NCI-H82 treated with DMSO at 0.1 percent for 48 hours (cell line): ENCODE measurements around the gene TXNDC15.
"Not testable (repeated sequence)": the region's sequence is repeated elsewhere in the genome, so short reads cannot be mapped to it uniquely, and the experiment has no call there.

Experiments
- DNase-seq: peaks from one replicate; lab custom pipeline; 2025; ENCODE audit not compliant: unreplicated experiment; lab: John Stamatoyannopoulos, UW

Gene TXNDC15, protein sequence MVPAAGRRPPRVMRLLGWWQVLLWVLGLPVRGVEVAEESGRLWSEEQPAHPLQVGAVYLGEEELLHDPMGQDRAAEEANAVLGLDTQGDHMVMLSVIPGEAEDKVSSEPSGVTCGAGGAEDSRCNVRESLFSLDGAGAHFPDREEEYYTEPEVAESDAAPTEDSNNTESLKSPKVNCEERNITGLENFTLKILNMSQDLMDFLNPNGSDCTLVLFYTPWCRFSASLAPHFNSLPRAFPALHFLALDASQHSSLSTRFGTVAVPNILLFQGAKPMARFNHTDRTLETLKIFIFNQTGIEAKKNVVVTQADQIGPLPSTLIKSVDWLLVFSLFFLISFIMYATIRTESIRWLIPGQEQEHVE

DNA sequence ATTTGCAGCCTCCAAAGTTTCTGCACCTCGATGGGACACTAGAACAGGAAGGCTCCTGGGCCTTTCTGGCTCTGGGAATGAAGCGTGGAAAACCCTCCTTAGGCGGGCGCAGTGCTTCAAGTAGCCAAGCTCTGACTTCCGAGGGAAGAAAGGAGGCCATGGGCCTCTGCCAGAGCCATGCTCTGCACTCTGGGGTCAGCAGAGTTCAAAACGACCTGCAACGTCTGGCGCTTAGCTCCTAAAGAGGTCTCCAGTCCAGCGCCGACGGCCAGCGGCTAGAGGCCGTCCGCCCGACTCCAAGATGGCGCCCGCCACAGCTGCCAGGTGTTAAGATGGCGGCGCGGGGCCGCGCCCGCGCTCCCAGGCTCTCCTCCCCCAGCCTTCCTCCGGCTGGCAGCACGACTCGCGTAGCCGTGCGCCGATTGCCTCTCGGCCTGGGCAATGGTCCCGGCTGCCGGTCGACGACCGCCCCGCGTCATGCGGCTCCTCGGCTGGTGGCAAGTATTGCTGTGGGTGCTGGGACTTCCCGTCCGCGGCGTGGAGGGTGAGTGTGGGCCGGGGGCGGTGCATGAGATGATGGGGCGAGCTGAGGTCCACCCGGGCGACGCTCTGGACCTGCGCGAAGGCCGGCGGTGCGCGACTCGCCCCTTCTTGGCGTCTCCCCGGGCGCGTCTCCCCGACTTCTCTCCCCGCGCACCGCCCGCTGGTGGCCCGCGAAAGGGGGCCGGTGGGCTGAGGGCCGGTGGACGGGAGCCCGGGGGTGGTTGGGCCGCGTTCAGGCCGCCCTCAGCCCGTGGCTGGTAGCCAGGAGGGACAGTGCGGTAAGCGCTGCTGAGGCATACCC lies at the start of gene TXNDC15:
Gene TXNDC15, plus strand, starts transcription at position 385 of the 844 bp plus-strand sequence. Its CDS starts 57 bp downstream, at position 442.
- peak; percentile 17 for DNase-seq

DNA sequence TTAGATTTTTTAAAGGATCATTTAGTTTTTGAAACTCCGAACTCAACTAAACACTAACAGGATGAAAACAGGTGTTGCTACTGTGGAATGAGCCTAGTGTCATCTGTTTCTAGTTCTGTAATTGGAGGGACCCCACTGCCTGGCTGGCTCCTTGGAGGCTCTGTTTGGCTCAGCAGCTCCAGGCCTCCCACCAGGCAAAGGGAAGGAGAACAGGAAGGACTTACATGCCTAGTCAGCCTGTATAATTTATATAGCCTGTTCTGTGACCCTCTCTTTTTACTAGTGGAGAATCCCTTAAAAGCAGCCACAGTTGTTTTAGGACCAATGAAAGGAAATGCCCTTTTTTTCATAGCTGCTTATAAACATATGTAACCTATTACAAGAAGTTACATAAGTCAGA lies 49.5 kb upstream of the TXNDC15 start:
- no peak for DNase-seq

DNA sequence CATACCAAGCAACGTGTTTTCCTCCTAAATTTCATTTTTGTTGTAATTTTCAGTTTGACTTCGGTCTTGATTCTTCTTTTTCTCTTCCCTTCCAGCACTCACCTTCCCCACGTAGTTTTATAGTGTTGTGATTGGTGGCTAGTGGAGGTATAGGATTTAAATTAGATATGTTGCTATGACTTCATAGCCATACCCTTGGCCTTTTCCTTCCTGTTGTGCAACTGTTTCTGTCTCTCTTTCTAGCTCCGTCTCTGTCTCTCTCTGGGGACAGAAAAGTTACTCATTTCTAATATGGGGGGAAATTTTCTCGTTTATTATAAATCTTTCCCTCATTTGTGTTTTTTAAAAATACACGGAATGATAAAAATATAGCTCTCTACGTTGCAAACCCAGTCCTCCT lies 49.0 kb upstream of the TXNDC15 start:
- DNase-seq: no peak

DNA sequence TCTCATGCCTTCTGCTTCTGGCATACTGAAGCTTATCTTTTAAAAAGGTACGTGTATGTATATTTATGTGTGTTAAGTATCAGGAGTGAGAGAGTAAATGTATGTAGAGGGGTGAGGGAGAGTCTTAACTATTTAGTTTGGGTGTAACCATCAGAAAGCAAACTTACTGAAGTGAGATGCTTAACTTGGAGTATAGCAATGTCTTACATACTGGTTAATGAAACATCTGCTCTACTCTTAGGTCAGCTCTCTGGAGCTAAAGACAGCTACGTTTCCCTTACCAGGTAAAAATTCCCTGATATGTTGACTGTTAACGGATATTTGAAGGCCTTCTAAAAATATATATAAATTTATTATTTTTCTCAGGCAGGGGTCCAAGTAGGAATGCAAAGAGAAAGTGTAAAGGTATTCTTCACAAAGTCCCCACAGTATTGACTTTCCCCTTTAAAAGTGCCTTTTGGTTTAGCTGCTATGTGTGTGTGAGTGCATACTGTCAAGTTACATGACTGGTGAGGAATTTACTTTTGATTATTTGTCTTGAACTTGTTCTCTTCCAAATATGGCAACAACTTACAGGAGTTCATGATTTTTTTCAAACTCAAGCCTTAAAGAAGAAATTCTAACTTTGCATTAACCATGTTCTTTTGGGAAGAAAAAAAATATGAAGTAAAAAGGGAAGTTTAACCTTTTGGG lies 40.7 kb upstream of the TXNDC15 start:
- no peak for DNase-seq

DNA sequence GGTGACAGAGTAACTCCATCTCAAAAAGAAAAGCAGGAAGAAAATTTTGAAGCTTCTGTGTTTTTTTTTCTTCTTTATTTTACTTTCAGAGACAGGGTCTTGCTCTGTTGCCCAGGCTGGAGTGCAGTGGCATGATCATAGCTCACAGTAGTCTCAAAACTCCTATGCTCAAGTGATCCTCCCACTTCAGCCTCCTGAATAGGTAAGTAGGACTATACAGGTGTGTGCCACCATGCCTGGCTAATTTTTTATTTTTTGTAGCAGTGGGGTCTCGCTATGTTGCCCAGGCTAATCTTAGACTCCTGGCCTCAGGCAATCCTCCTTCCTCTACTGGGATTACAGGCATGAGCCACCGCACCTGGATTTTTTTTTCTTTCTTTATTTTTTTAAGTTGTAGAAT lies 38.5 kb upstream of the TXNDC15 start:
- no peak for DNase-seq

DNA sequence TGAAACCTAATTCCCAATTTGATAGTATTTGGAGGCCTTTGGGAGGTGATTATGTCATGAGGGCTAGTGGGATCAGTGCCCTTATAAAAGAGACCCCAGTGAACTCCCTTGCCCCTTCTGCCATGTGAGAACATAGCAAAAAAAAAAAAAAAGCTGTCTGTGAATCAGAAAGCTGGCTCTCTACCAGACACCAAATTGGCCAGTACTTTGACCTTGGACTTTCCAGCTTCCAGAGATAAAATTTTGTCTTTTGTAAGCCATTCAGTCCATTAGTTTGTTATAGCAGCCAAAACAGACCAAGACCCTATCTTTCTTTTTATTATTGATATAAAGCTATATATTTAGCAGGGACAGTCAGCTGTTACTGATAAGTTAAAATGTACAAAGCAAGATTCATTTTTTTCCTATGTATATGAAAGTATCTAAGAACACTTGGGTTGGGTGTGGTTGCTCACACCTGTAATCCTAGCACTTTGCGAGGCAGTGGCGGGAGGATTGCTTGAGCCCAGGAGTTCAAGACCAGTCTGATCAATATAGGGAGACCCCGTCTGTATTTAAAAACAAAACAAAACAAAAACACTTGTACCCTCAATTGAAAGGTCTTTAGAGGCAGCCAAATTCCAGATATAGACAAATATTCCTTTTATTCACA lies 36.5 kb upstream of the TXNDC15 start:
- no peak for DNase-seq

DNA sequence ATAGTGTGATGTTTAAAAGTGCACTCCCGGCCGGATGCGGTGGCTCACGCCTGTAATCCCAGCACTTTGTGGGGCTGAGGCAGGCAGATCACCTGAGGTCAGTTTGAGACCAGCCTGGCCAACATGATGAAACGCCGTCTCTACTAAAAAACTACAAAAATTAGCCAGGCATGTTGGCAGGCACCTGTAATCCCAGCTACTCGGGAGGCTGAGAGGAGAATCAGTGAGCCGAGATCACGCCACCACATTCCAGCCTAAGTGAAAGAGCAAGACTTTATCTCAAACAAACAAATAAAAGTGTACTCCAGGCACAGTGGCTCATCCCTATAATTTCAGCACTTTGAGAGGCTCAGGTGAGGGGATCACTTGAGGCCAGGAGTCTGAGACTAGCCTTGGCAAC lies 35.8 kb upstream of the TXNDC15 start:
- not testable (repeated sequence) for DNase-seq

DNA sequence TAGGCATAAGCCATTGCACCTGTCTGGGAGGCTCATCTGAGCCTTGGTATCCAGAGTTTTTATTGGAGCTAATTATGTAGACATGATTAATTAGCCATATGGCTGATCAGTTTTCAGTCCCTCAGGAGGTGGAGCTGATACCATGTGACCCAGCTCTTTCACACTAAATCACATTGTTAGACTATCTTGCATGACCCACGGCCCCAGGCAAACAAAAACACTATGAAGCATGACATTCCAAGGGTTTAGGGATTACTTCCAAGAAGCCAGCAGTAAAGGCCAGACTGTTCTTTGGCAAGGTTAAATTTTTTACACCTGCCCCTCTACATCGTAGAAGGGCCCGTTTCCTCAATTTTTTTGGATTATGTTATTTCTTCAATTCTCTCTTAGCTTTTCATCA lies 33.4 kb upstream of the TXNDC15 start:
- DNase-seq: peak; percentile 11

DNA sequence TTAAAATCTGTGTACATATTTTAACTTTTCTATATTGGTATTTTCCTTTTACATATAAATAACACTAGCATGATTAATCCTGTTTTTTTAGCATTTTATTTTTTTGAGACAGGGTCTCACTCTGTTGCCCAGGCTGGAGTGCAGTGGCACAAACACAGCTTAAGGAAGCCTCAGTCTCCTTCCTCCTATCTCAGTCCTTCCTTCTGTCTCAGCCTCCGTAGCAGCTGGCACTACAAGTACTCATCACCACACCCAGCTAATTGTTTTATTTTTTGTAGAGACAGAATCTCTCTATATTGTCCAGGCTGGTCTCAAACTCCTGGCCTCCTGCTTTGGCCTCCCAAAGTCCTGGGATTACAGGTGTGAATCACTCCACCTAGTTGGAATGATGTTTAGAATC lies 29.9 kb upstream of the TXNDC15 start:
- DNase-seq: no peak

DNA sequence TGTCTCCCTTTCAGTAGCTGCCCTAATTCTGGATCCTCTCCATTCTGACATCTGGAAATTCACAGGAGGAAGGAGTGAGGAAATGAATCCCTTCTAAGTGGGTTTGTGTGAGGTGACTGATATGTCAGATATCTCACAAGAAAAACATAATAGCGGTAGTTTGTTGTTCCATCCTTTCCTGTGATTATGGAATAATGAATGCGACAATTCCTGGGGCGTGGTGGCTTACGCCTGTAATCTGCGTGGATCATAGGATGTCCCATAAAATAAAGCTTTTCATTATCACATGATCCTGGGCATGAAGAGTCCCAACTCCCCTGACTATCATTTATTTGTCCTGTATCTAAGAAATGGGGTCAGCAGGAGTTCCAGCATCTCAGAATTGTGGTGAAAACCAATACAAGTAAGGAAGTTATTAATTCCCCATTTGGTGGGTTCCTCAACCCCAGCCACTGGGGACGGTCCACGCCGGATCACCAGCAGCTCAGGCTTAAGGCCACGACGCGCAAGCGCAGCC lies 28.8 kb upstream of the TXNDC15 start:
- DNase-seq: no peak

DNA sequence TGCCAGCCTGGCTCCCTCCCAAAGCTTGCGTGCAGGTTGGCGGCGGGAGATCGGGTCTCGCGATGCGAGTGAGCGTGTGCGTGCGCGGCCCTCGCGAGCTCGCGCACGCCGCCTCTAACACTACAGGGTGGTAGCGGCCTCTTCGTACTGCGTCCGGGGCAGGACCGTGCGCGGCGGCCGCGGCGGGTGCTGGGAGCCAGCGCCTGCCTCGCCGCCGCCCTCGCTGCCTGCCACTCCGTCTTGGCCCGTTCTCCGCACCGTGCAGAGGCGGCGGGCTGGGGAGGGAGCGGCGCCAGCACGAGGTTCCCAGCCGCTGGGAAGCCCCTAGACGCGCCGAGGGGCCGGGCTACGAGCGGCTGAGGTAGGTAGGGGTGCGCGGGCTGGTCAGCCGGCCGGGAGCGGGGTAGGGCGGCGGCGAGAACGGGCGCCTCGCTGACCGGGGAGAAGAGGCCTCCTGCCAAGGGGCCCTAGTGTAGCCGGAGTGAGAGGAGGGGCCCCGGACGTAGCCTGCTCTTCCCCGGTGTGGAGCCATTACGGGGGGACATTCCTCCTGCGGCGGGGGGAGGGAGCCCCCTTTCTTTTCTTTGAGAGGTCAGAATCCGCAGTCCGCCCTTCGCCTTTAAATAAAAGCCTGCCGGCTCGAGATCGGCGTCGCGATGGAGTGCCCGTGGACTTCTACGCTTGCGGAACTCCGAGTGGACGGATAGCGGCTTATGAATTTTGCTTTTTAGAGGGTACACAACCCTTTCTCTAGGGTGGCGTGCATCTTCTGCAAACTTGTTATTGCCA lies 28.1 kb upstream of the TXNDC15 start, which contains the start of gene C5orf24:
Gene C5orf24, plus strand, starts transcription at position 117 of the 789 bp plus-strand sequence. CDS start 8,933 bp downstream, outside the sequence.
- peak; percentile 47 for DNase-seq

DNA sequence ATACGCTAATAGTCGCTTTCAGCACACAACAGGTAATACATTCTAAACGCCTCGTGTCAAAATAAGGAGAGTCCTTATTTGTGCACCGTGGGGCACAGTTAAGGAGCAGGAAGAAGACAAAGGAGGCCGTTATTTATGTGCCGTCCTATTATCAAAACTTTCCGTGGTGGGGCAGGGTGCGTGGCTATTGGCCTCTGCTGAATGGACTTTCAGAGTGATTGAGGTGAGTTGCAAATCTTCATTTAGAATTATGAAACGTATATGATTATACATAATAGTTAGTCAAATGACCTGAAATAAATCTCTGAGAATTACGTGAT lies 27.6 kb upstream of the TXNDC15 start:
- DNase-seq: no peak

DNA sequence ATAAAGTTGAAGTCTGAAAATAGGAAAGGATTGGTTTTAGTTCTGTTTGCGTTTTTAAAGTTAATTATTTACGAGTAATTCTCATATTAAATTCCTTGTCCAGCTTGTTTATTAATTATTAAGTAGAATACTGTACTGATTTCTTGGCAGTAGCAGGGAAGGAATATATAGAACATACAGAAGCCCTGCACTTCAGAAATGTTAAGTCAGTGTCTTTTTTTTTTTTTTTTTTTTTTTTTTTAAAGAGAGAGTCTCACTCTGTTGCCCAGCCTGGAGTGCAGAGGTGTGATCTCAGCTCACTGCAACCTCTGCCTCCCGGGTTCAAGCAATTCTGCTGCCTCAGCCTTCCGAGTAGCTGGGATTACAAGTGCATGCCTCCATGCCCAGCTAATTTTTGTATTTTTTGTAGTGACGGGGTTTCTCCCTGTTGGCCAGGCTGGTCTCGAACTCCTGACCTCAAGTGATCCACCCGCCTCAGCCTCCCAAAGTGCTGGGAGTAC lies 24.7 kb upstream of the TXNDC15 start:
- DNase-seq: not testable (repeated sequence)

DNA sequence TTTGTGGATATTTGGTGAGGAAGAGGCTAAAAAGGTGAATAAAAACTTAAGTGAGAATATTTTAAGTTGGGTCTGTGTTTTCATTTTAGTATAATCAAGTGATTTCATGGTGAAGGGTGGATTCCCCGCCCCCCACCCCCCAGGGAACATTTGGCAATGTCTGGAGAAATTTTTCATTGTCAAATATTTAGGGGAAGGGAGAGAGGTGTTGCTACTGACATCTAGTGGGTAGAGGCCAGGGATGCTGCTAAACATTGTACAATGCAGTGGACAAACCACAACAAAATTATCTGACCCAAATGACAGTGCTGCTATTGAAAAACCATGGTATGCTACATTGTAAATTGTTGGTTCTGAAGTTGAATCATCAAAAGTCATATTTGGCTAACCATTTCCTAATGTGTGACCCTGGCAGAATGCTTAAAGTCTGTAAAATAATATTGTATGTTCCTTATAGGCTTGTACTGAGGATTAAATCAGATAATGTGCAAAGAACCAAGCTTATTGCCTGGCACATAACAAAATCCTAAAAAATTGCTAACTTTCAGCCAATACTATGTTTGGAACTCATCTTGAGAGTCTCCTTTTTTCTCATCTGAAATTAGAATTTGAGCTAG lies 22.8 kb upstream of the TXNDC15 start:
- DNase-seq: no peak

DNA sequence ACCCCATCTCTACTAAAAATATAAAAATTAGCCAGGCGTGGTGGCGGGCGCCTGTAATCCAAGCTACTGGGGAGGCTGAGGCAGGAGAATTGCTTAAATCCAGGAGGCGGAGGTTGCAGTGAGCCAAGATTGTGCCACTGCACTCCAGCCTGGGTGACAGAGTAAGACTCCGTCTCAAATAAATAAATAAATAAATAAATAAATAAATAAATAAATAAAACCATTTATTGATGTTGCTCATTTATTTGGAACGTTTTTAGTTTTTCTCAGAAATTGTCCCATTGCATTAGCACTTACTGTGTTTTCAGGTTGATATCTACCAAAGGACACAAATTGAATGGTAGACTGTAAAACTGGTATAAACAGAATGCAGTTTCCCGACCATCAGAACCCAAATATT lies 17.7 kb upstream of the TXNDC15 start:
- not testable (repeated sequence) for DNase-seq

DNA sequence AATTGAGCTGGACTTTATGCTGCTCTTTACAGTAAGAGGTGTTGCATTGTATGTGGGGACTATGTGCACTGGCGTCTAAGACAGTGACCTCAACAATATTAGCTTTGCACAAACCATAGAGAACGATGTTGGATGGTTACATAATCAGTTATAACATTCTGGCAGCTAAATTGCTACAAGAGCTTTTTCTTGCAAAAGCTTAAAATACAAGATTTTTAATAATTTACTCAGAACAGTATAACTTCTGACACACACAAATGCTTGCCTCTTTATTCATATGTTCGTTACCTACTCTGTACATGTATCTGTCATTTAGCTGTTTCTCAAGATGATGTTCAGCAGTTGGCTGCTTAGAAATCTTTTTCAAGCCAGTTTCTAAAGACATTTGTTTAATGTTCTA lies 16.8 kb upstream of the TXNDC15 start:
- no peak for DNase-seq

DNA sequence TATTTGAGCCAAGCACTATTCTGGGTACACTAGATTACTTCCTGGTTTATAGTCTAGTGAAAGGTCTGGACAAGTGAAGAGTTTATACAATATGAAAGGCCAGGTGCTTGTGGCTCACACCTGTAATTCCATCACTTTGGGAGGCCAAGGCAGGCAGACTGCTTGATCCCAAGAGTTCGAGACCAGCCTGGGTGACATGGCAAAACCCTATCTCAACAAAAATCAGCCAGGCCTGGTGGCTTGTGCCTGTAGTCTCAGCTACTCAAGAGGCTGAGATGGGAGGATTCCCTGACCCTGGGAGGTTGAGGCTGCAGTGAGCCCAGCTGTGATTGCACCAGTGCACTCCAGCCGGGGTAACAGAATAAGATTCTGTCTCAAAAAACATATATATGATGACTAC lies 9.5 kb upstream of the TXNDC15 start:
- DNase-seq: no peak

DNA sequence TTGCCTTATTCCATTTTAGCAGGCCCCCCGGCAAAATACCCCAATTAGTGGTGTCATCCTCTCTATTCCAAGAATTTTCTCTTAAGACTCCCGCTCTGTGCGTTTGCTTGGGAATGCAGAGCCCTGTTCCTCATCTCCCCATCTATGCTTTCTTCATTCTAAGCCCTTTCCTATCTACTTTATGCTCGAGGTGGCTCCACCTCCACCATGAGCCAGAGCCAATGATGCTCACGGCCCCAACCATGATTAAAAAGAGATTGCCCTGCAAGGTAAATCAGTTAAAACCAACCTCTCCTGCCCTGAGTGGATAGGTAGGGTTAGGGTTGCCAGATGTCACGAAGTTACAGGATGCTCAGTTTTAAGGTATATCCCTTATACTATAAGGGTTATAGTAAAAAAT lies 677 bp upstream of the TXNDC15 start:
- DNase-seq: peak; percentile 41

DNA sequence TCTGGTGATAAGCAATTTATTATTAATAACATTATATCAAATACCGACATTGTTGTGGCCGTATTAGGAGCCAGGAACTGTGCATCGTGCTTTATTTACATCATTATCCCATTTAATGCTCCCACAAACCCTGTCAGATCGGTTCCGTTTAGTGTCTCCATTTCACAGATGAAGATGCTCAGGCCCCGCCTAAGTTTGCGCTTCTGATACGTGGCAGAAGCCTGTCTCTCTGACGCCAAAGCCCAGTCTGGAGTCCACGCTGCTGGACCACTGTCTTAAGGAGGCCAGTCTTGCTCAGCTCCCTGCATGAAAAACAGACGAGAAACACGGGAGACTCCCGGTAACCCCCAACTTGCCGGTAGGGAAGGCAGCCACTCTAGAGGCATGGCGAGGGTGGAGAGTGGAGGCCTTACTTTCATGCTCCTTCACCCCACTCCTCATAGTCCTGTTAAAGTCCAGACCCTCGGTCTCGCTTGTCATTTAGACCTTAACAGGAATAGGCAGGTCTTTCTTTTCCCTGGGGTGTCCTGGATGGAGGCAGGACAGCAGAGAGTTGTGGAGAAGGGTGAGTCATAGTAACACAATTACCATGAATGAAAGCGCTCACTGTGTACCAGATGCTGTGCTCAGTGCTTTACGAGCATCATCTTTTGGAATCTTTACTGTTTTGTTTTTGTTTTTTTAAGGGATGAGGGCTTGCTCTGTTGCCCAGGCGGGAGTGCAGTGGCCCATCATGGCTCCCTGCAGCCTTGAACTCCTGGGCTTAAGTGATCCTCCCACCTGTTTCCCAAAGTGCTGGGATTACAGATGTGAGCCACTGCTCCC lies 872 bp downstream of the TXNDC15 start:
- no peak for DNase-seq
